Activated CD4-positive, CD25-positive, alpha-beta regulatory T cell treated with anti-CD3 and anti-CD28 coated beads, Interleukin-2, amount 50 U/mL, for 24 hours (primary cell): ENCODE results near the gene CNGA1.

Experiments used
- ATAC-seq, 2 donors: fragments of 150-1000 bp; cut with Tn5 transposase; one replicate each; pipeline ENCODE4 v1.10.0; 2021; ENCODE audit warnings: mild to moderate bottlenecking in 1 of 2, moderate library complexity in 1 of 2

The CNGA1 gene

DNA sequence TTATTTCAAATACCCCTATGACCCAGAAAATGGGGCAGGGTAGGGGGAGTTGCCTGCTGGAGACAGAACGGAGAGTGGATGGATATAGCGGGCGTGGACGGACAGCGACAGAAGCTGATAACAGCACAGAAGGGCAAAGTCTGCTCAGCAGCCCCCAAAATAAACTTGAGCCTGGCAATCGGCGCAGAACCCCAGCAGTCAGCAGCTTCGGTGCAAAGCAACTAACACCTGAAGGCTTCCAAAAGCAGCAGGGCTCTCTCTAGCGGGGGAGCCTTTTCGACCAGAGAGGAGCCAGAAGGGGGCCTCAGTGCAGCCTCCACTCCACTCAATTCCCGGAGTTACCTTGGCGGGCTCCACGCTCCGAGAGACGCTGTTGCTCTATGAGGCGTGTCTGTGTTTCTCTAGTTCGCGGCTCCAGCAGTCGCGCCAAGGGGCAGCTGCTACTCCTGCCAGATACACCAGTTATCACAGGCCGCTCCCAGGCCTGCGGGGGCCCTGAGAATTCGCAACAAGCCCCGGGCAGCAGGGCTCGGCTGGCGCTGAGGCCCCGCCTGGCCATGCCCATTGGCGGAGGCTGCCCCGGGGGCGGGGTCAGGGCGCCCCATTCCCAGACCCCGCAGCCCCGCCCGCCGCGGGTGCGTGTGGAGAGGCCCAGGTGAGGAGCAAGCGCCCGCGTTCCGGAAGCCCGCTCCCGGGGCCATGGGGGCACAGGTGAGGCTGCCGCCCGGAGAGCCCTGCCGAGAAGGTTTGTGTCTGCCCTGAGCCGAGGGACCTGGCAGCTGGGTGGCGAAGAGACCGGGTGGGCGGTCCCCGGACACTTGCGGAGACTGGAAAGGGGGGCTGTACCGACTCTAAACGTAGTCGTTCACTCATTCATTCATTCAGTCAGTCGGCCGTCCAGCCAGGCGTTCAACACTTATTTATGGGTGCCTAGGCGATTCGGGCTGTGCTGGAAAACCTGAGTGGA is at the start of gene CNGA1, which contains the start of gene NIPAL1:
Gene CNGA1 (minus strand): TSS at position 541 of the 967 bp plus-strand sequence. CDS start 63,992 bp downstream, outside the sequence.
Gene NIPAL1 (plus strand): TSS at position 632 of the 967 bp plus-strand sequence. CDS start 68 bp downstream, at position 700.
- peak; percentile 77 to 78 for ATAC-seq

DNA sequence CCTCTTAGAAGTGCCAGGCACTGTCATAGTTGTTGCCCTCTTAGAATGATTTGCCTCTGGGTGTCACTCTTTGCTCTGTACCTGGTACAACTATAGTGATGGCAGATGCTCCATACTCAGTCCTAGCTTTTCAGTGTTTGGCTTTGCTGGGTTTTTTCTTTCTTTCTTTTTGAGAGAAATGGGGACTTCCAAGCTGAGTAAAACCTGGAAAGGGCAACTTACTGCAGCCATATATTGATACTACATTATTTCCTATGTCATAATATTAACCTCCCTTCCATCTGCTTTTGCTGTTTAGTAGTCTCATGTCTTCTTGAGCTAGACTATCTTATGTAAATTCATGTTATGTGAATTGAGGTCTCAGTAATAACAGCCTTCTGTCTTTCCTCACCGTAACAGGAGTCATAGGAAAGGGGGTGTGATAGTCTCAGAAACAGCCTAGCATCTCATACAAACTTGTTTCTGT is 49.1 kb upstream of the CNGA1 start:
- peak; percentile 83 to 89 for ATAC-seq

DNA sequence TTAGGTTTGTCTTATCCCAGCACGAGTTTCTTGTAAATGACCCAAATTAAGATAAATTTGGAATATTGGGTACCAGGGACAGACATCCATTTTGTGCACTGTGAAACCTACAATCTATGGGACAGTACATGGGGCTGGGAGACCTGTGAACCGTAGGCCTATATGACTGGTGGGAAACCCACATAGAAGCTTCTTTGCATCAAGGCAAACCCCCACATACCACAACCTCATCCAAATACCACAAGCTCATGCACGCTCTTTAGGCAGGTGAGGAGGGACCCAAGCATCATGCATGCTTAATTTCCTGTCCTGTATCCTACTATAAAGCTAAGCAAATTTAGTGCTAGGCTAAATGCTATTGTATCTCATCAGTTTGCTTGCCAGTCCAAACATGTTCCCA is 47.9 kb upstream of the CNGA1 start:
- ATAC-seq = no peak

DNA sequence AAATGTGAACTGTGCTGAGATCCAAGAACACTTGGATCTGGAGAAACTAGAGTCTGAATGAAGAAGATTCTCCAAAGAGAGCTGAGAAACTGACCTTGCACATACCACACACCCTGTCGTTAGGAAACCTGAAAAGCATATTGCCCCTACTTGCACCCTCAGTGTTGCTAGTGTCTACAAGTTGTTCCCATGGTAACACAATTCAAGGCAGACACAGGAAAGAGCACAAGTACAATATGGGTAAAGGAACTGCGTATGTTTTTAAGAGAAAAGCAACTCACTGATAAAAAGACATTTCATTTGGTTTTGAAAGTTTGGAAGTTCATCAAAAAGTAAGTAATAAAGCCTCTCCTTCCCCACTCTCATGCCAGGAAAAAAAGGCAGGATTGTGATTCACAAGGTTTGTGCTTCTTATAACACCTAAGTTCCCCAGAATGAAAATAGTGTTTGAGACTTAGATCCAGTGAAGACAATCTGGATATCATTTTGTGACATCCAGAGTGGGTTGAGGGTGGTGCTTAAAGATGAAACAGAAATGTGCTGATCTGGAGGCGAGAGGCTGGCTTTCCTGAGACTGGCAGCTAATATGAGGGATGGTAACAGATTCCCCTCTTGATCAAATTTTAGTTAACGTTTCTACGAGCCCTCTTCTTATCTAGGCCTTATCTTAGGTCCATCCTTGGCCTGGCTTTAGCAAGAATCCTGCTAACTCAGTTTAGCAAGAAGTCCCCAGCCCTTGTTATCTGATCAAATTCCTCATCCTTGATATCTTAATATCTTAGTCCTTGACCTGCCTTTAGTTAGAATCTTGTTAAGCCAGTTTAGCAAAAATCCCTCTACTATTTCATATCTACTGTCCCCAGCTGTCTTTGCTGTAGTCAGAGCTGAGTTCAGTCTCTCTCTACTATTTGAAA is 42.4 kb upstream of the CNGA1 start:
- no peak for ATAC-seq

DNA sequence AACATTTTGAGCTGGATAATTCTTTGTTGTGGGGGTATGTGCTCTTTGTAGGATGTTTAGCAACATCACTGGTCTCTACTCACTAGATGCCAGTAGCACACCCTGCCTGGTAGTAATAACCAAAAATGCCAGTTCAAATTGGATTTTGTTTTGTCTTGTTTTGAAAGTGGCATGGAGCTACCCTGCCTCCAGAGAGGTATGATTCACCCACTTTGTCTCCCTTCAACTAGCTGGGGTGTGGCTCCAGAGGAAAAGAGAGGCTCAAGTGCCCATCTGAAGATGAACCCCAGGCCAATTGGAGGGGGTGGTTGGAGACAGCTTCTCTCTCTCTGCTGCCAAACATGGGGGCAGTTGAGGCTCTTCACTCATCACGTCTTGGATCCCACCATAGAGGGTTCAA is 34.6 kb upstream of the CNGA1 start:
- no peak for ATAC-seq

DNA sequence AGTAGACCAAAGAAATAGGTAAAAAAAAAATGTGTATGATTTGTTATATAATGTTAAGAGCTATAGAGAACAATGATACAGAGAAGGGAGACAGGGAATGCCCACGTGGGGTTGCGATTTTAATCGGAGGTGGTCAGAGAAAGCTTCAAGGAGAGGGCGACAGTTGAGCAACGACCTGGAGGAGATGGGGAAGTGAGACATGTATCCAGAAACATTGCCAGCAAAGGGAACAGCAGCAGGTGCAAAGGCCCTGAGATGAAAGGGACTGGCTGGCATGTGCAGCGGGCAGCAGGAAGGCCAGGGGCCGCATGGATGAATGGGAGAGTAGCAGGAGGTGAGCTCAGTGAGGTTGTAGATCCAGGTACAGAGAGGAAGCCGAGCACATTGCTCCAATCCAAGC is 33.0 kb upstream of the CNGA1 start:
- no peak for ATAC-seq

DNA sequence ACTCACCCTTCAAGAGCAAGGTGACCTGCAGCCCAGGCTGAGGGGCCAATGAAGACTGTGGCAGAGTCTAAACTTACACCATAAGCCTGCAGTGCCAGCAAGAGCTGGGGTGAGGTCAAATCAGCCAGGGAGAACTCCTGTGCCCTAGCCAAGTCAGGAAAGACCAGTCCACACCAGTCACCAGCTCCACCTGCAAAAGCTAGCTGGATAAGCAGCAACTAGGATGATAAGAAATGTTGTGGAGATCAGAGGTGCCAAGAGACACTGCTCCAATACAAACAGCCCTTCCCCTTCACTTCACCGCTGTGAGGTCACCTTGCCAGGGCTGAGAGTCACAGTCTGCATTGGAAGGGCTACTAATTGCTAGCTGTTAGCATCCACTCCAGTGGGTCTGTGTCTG is 31.4 kb upstream of the CNGA1 start:
- no peak for ATAC-seq

DNA sequence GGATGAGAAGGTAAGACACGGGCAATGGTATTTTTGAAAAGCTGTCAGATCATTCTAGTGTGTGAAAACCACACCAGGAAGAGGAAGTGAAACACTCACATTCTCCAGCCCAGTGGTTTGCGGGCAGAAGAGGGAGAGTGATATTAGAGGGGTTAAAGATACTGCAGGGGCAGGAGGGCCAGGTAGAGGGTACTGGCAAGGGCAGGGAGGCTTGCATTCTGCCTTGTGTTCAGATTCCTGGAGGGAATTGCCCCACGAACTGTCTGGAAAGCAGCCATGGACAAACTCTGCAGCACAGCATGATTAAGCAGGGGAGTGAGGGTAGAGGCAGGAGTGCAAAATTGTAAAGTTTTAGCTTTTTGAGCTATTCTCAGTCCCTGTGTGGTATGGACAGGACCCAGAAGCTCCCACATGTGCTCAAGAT is 31.0 kb upstream of the CNGA1 start:
- ATAC-seq = peak; percentile 90 to 91

DNA sequence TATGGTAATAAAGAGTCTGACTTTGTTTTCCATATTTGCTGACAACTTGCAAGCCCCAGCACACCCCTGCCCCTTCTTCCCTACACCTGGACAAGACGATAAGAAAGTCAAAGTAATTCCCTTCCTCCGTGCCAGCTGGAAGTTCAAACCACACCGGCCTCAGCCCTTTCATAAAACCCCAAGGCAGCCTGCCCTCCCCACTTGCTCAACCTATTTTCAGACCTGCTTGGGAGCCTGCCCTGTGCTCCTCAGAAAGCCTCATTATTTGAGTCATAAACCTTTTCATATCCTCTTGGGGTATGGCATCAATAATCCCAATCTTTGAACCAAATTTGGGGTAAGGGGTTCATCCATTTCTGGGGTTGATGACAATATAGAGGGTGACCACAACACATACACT is 29.6 kb upstream of the CNGA1 start:
- ATAC-seq = no peak

DNA sequence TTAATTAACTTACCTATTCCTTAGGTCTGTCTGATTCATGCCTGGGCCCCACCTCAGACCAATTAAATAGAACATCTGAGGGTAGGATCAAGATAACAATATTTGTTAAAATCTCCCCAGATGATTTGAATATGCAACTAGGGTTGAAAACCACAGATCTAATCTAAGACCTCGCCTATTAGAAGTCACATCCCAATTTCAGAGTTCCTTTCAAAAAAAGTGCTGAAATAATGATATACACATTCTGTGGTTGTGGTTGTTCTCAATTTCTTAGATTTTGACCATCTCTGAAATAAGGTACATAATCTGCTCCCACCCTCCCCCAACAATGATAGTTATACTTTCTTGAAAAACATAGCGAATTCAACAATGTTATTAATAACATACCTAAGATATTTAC is 27.8 kb upstream of the CNGA1 start:
- ATAC-seq = no peak

DNA sequence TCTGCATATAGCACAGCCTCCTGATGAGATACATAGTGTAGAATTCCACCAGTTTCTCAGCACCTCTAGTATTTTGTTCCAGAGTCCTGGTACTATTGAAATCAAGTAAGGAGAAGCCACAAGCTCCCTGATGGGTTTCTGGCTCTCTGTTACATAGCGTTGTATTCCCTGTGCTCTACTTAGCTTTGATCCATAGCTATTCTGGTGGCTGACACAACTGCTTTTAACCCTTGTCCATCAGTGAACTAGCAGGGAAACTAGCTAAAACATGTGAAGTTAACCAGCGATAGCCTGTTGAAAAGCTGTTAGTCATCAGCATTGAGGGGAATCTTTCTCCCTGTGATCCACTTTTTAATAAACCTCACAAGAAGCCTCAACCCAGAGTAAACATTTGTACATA is 27.0 kb upstream of the CNGA1 start:
- ATAC-seq = no peak

DNA sequence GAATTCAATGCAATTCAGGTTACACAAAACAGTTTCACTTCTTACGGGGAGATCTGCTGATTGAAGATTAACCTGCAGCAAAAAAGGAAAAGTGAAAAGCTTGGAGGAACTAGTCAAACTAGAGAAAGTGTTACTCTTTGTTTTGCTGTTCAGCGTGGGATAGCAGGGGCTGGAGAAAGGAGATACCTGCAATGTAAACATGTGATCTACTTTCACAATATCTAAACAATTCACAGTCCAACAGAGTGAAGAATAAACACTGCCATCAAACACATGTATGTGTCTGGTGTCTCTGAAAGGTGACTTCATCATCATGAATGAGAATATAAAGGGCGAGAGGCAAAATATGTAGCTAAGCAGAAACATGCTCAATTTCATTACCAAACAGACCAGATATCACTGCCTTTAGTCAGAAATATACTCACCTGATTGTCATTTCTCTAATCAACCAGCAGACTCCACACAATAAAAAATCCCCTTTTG is 26.5 kb upstream of the CNGA1 start:
- ATAC-seq = no peak

DNA sequence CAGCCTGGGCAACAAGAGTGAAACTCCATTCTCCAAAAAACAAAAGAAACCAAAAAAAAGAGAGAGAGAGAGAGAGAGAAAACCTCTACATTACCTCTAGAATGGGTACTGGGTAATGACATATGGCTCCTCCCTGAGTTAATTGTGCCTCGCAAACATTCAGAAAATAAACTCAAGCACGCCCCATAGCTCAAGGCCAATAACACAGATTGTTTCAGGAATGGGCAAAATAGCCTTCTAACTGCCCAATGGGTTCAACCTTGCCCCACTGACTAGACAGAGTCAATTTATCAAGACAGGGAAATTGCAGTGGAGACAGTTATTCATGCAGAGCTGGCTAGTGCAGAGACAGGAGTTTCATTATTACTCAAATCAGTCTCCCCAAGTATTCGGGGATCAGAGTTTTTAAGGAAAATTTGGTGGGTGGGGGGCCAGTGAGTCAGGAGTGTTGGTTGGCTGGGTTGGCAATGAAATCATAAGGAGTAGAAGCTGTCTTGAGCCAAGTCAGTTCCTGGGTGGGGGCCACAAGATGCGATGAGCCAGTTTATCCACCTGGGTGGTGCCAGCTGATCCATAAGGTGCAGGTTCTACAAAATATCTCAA is 25.2 kb upstream of the CNGA1 start:
- ATAC-seq = peak; percentile 43 to 60

DNA sequence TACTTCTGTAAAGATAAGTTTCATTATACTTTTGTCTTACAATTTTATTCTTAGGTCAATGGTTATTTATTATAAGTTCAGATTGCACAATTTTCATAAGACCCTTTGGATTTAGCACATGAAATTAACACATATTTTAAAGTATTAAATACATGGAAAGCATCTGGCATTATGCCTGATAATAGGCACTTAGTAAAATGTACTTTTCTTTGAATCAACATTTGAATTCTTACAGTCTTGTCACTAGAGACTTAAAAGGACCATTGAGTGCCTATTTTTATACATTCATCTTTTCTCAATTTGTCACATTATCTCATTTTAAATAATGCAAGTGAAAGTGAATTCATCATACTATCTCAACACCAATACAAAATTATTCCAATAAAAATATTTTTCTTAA is 23.1 kb upstream of the CNGA1 start:
- no peak for ATAC-seq

DNA sequence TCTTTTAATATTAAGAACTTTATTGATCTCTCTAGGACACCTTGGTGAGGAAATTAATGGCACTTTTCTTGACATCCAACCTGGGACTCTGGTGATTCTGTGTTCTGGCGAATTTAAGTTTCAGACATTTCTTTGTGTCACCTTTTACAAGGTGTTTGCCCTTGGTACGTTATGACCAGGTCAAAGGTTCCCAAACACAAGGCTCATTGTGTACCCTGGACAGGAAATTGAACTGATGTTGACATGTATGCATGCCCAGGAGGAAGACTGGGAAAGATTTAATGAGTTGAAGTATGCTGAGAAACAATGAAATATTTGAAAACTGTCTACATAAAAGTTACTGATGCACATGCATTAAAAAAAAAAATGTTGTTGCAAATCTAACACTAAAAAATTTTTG is 22.2 kb upstream of the CNGA1 start:
- no peak for ATAC-seq

DNA sequence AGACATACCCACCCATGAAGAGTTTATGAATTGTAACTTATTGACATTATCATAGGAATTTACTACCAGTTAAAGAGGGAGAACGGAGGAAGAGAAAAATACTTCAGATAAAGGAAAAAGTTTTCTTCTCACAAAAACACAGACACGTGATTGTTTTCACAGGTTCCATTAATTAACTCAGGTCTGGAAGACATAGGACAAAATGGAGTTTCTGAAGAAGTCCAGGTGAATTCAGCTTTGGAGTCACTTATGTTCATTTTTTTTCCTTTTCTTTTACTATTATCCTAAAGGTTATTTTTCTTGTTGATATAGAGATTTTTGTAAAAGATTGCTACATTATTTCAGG is 20.6 kb upstream of the CNGA1 start:
- no peak for ATAC-seq

DNA sequence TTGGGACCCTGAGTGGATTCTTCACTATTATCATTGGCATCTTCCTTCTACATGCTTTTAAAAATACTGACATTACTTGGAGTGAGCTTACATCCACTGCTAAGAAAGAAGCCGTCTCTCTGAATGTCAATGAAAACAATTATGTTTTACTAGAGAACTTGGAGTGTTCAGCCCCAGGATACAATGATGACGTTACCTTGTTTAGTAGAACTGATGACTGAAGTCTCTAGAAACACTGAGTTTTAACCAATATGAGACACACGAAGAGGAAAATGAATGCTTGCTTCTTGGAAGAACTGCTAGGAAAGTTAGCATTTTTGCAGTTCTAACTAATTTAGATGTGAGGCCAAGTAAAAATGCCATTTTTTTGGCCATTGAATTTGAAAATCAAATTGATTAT is 19.5 kb upstream of the CNGA1 start:
- ATAC-seq = peak; percentile 41 to 51

DNA sequence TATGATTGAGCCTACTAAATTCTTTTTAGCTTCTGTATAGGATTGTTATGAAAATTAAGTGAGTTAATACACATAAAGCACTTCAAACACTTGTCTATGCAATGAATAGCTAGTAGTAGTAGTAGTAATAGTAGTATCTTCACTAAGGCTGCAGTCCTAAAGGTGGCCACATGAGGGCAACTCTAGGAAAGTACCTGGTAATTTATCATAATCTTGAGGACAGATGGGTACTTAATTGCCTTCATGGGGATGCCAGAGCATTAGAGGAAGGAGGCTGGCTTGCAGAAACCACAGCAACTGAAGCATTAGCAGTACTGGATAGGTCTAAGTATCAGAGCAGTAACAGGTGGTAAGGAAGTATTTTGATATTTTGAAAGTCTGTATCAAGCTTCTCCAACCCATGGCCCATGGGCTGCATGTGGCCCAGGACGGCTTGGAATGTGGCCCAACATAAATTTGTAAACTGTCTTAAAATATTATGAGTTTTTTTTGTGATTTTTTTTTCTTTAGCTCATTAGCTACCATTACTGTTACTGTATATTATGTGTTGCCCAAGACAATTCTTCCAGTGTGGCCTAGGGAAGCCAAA is 17.4 kb upstream of the CNGA1 start:
- peak in 1 of 2 donors; percentile 12 for ATAC-seq

DNA sequence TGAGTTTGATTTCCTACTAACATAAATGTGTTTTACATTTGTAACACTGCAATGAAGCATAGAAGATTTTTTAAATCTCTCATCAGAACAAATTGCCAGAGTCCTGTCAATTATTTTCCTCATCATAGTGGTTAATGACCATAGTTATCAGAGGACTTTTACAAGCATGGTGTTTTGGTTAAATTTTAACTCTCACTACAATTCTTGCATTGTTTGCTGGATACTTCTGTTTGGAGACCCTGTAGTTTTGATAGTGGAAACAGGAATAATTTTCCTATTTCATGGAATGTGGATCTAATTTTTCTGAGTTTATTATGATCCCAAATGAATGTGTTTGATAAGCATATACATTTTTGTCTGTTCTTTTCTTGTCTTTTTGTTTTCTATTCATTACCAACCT is 16.9 kb upstream of the CNGA1 start:
- no peak for ATAC-seq

DNA sequence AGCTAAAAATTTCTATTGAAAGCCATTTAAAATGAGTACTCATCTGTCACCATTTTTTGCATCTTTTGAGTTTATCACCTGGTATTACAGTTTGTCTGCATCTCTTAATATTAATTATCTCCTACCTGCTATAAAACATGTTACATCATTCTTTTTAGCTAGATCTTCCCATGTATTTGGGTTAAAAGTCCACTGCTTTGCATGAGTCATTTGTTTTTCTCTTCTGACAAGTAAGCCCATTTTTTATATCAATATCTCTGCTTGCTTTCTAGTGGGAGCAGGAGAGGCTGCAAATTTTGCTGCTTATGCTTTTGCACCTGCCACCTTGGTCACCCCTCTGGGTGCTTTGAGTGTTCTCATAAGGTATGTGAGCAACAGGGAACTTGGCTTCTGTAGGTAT is 16.2 kb upstream of the CNGA1 start:
- no peak for ATAC-seq

DNA sequence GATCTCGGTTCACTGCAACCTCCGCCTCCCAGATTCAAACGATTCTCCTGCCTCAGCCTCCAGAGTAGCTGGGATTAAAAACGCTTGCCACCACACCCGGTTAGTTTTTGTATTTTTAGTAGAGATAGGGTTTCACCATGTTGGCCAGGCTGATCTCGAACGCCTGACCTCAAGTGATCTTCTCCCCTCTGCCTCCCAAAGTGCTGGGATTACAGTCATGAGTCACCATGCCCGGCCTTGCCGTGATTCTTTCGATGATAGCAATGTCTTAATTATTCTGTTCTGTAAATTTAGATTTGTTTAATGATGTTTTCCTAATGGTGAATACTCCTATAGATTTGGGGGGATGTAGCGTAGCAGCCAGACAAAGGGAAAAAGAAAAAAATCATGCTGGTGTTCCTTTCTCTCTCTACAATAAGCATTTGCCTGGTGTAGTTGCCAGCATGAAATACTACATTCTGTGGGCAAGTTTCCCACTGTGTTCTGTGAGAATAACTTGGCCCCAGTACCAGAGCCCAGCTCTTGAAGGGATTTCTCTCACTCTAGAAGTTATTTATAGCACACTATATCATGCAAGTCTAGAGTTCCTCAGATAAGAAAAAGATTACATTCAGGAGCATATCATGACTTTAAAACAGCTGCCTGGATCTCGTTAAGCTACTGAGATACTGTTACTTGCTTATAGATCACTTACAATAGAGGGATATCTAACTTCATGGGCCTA is 15.5 kb upstream of the CNGA1 start:
- ATAC-seq = no peak

DNA sequence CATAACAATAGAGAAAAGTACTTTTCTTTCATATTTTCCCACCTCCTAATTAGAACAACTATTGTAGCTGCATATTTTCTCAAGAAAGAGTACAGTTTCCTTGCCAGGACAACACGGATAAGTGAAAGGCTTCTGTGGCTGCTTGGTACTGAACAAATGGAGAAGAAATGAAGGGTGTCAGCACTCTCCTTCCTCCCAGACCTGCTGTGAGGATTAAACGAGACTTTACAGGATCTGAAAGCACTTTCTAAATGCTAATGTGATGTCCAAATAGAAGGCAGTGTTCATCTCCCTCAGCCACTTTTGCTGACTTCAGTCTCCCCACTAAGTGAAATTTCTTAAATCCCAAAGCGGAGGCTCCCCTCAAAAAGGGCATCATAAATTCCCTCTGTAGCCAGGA is 14.0 kb upstream of the CNGA1 start:
- ATAC-seq = no peak
